Hematopoietic multipotent progenitor cell treated with erythropoietin and hydrocortisone succinate and interleukin-3 and kit ligand, for 17 days (in vitro differentiated cells): ENCODE results near the gene TMEM82.

Source experiments
- DNase-seq: peaks from one replicate; pipeline ENCODE4 v3.0.0-alpha.2; 2015; ENCODE audit warnings: low spot score

The TMEM82 gene

GRCh38 chr1:15757016-15757543 is 14.8 kb downstream of the TMEM82 start:
- no peak for DNase-seq

DNA sequence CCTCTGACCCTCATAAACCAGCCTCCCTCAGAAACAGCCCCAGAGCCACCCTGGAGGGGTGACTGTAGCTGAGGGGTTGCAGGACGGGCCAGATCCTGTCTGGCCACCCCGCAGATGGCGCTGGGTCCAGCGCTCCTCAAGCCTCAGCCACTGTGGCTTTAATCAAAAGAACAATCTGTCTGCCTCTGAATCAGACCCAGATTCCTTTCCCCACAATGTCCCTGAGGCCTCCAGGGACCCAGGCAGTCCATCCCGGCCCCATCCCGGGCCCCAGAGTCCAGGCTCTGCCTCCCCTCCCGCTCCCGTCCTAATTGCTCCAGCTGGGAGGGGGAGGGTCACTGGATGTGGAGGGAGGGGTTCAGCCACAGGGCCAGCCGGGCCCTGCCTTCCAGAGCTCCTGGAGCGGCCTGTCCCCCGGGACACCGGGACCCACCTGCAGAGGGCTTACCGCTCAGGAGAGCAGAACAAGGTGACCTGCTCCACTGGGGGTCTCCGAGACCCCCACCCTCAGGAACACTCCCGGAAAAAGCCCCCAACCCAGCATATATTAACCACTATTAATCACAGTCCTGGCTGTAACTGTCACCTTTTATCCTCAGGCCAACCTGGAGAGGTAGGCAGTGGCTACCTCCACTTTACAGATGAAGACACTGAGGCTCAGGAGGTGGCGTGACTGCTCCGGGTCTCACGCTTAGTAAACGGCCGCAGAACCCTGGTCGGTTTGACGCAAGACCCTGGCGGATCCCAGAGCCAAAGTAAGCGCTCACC is 15.5 kb downstream of the TMEM82 start:
- DNase-seq, result no peak

DNA sequence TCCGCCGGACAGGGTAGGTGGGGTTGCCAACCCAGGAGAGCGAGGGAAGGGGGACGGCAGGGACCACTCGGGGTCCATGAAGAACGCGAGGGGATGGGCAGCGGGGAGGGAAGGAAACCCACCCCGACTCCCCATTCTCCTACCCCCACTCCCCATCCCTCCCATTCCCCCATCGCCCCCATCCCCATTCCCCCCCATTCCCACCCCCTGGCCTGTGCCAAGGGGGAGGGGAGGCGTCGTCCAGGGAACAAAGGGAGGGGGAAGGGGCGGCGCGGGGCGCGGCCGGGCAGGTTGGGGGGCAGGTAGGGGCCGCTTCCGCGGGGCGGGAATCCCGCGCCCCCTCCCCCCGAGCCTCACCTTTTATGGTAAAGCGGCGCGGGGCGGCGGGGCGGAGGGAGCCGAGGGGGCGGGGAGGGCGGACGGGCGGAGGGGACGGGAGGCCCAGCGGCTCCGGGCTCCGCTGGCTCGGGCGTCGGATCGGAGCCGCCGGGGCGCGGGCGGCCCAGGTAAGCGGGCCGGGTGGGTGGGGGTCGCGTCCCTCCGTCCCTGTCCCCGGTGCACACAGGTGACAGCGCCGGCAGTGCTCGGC is 16.1 kb downstream of the TMEM82 start, which contains the start of gene FBLIM1:
FBLIM1 (plus strand) TSS at position 453 of the 589 bp plus-strand sequence. CDS start 6,189 bp downstream, outside the sequence.
- no peak for DNase-seq

DNA sequence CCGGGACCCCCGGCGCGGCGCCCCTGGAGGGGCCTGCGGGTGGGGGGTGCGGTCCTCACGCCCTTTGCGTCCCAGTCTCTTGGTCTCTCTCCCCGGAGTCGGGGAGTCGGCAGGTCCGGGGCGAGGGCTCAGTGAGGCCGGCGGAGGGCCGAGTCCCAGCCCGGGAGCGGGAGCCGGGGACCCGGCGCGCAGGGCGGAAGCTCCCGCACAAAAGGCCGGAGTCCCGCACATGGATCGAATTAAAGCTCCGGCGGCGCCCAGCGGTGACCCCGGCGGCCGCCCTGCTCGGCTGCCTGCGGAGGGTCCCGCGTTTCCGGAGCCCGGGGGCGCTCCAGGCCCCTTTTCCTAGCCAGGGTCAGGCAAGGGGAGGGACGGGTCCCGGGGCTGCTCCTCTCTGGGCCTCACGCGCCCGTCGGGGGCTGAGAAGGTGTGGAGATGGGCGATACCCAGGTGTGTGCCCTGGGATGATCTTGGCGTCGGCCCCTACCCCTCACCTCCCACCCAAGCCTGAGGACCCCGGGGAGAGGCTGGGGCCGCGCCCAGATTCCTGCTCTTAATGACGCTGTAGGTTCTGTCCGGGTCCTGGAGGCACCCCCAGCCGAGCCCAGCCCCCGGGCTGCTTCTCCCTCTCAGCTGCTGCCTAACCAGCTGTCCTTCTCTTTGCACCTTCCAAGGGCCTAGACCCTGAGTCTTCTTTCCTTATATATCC is 16.8 kb downstream of the TMEM82 start:
- DNase-seq, result no peak

- no peak for DNase-seq
Measured at GRCh38 chr1:15760520-15761211, 18.4 kb downstream of the TMEM82 start.

DNA sequence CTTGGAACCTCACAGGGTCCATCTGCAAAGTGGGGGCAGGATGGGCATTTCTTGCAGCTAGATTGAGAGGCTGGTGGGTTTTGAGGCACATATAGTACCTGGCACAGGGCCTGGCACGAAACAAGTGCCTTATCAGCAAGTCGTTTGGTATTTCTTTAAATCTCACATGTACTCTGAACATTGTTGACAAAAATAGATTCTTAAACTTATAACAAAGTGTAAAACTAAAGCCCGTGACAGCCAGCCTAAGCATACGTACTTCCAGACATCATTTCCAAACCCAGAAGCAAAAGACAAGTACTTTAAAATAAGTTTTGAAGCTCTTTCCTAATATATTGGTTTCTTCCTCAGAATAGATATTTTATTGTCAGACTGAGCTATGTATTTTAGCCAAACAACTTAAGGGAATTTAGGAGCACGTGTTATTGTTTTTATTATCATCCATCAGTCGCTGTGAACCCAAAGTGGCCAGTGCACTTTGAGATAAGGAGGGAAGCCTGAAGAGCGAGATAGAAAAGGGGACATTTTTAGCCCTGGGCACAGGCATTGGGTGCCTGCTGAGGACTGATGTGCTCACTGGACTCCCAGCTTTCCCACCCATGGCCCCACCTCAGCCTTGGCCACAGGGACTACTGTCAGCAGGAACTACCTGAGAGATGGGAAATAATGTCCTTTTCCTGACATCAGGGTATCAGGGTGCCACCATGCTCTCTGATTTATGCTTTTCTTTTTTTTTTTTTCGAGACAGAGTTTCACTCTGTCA is 19.2 kb downstream of the TMEM82 start:
- no peak for DNase-seq

GRCh38 chr1:15762546-15762945 is 20.2 kb downstream of the TMEM82 start:
- DNase-seq, result no peak

- no peak for DNase-seq
Measured at GRCh38 chr1:15764269-15764764, 22.0 kb downstream of the TMEM82 start.

DNA sequence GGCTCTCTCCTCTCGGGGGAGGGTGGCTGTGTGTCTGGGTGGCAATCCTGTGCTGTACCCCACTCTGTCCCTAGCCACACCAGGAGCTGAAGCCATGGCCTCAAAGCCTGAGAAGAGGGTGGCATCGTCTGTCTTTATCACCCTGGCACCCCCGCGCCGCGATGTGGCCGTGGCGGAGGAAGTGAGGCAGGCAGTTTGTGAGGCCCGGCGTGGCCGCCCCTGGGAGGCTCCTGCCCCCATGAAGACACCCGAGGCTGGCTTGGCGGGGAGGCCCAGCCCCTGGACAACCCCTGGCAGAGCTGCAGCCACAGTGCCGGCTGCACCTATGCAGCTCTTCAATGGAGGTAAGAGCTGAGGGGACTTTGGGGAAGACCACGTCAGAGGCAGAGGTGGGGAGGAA is 22.6 kb downstream of the TMEM82 start:
- no peak for DNase-seq

DNA sequence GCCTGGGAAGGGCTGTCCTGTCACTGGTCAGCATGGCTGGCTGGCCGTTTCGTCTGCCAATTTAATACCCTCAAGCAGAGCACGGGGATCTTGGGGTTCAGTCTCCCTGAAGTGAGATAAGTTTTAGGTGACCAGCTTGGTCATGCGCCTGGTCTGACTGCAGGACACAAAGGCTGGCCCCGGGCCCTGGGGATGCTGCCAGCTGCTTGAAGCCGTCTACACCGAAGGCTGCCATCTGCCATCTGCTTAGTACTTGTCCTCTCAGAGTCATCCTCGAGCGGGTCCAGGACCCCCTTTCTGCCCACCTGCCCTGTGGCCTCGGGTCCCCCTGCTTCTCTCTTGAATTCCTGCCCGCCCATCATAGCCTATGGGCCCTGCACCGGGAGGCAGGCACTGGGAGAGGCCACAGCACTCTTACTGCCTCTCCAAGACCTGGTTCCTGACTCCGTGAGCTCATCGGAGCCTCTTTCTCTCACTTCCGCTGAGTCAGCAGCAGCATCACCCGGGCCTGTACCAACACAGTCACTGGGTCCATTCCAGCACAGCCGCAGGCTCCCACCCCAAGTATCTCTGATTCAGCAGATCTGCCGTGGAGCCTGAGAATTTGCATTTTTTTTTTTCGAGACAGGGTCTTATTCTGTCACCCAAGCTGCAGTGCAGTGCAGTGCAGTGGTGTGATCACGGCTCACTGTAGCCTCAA is 23.3 kb downstream of the TMEM82 start:
- DNase-seq, result no peak

DNA sequence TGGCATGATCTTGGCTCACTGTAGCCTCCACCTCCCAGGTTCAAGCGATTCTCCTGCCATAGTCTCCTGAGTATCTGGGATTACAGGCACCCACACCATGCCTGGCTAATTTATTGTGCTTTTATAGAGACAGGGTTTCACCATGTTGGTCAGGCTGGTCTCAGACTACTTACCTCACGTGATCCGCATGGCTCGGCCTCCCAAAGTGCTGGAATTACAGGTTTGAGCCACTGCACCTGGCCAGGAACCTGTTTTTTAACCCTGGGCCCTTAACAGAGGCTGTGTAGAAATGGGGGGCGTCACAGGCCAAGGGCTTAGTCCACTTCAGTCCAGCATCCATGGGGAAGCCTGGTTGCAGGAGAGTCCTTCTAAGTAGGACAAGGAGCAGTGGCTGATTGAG is 25.6 kb downstream of the TMEM82 start:
- DNase-seq, result no peak

GRCh38 chr1:15768388-15768787 is 26.1 kb downstream of the TMEM82 start:
- DNase-seq, result no peak

- no peak for DNase-seq
Measured at GRCh38 chr1:15770313-15770962, 28.1 kb downstream of the TMEM82 start.

GRCh38 chr1:15771836-15772515 is 29.7 kb downstream of the TMEM82 start:
- no peak for DNase-seq

GRCh38 chr1:15775706-15776105 is 33.4 kb downstream of the TMEM82 start:
- no peak for DNase-seq

- no peak for DNase-seq
Measured at GRCh38 chr1:15777909-15778707, 35.8 kb downstream of the TMEM82 start.

DNA sequence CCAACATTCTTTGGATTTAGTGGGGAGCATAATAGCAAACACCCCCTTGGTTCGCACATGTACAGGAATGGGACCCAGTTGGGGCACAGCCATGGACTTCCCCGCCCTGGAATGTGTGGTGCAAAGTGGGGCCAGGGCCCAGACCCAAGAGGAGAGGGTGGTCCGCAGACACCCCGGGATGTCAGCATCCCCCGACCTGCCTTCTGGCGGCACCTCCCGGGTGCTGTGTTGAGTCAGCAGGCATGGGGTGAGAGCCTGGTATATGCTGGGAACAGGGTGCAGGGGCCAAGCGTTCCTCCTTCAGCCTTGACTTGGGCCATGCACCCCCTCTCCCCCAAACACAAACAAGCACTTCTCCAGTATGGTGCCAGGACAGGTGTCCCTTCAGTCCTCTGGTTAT is 43.4 kb downstream of the TMEM82 start:
- no peak for DNase-seq

- DNase-seq, result no peak
Measured at GRCh38 chr1:15786581-15786980, 44.3 kb downstream of the TMEM82 start.
